GM18861 (cell line): ENCODE results near the gene NFIX.
"Not testable (repeated sequence)": the region's sequence is repeated elsewhere in the genome, so short reads cannot be mapped to it uniquely, and the experiment has no call there.

ENCODE experiments used
- ATAC-seq: cut with Tn5 transposase; IDR thresholded peaks from one replicate; pipeline ENCODE4 v1.9.1; 2021; ENCODE audit not compliant: unreplicated experiment

Gene NFIX

GRCh38 chr19:12957389-12957952 is 37.8 kb upstream of the NFIX start:
- ATAC-seq: not testable (repeated sequence)

- no peak for ATAC-seq
Measured at GRCh38 chr19:12959481-12959880, 35.8 kb upstream of the NFIX start.

- ATAC-seq: no peak
Measured at GRCh38 chr19:12965017-12965811, 30.1 kb upstream of the NFIX start.

- no peak for ATAC-seq
Measured at GRCh38 chr19:12965812-12966135, 29.5 kb upstream of the NFIX start.

- no peak for ATAC-seq
Measured at GRCh38 chr19:12967907-12968306, 27.4 kb upstream of the NFIX start.

GRCh38 chr19:12969292-12969988 is 25.8 kb upstream of the NFIX start, which contains the start of gene DAND5:
Gene DAND5, plus strand, starts transcription at chr19:12969576. Its CDS starts 85 bp downstream, at chr19:12969661.
- no peak for ATAC-seq

- ATAC-seq: no peak
Measured at GRCh38 chr19:12970070-12970820, 25.0 kb upstream of the NFIX start.

- ATAC-seq: no peak
Measured at GRCh38 chr19:12973236-12973635, 22.0 kb upstream of the NFIX start.

- no peak for ATAC-seq
Measured at GRCh38 chr19:12974301-12975220, 20.7 kb upstream of the NFIX start.

- ATAC-seq: no peak
Measured at GRCh38 chr19:12975221-12975741, 20.0 kb upstream of the NFIX start.

GRCh38 chr19:12976109-12976508 is 19.2 kb upstream of the NFIX start:
- not testable (repeated sequence) for ATAC-seq

- no peak for ATAC-seq
Measured at GRCh38 chr19:12979974-12980373, 15.3 kb upstream of the NFIX start.

- ATAC-seq: no peak
Measured at GRCh38 chr19:12982648-12983047, 12.6 kb upstream of the NFIX start.

- no peak for ATAC-seq
Measured at GRCh38 chr19:12983091-12983490, 12.2 kb upstream of the NFIX start.

GRCh38 chr19:12983542-12984142 is 11.6 kb upstream of the NFIX start:
- ATAC-seq: no peak

- ATAC-seq: no peak
Measured at GRCh38 chr19:12984143-12984627, 11.1 kb upstream of the NFIX start.

GRCh38 chr19:12984683-12985048 is 10.6 kb upstream of the NFIX start:
- no peak for ATAC-seq

- no peak for ATAC-seq
Measured at GRCh38 chr19:12985049-12985776, 10.1 kb upstream of the NFIX start.

- no peak for ATAC-seq
Measured at GRCh38 chr19:12986726-12987125, 8.5 kb upstream of the NFIX start.
